H1 (cell line): ENCODE measurements around the gene AKR1C3. TPM values are rescaled to one million over a fixed set of nuclear protein-coding genes. Genes with fewer than 3 reads are reported as not detected.
A peak's percentile ranks its signal among the peaks of the same experiment; 100 is the strongest.

Source experiments
- CTCF ChIA-PET: fragments of 300-600 bp; sonication (Branson Sonifier 250); formaldehyde crosslinking; loops from one replicate; lab custom pipeline; 2021; ENCODE audit not compliant: partially characterized antibody; lab: Charles Lee
- POLR2A ChIA-PET: fragments of 300-600 bp; sonication (Branson Sonifier 250); formaldehyde crosslinking; loops from one replicate; lab custom pipeline; 2021; ENCODE audit warnings: inconsistent platforms; ENCODE audit not compliant: partially characterized antibody; lab: Charles Lee
- DNase-seq, 2 experiments: peaks; one replicate each; pipeline versions ENCODE4 v3.0.0 to v3.0.0-alpha.2; 2010 to 2022; ENCODE audit warnings: low spot score in 2 of 2, low read depth in 1 of 2, mixed read lengths in 1 of 2
- FAIRE-seq: peaks from 2 replicates; lab custom pipeline; 2011; peaks lifted over from hg19 to GRCh38; lab: Jason Lieb, UNC
- H2AFZ ChIP-seq: 2 replicates; pipeline ENCODE4 v1.8.1; 2012; ENCODE audit warnings: low read length, inconsistent platforms
- H2AK5ac ChIP-seq: 2 replicates; pipeline ENCODE4 v1.6.1; 2013; ENCODE audit warnings: low read depth, low read length
- H2BK120ac ChIP-seq: replicated peaks from 2 replicates; pipeline ENCODE3; 2013; ENCODE audit warnings: low read depth, low read length, inconsistent platforms
- H2BK12ac ChIP-seq: 2 replicates; pipeline ENCODE4 v1.6.1; 2013; ENCODE audit warnings: low read depth, low read length
- H2BK15ac ChIP-seq: 2 replicates; pipeline ENCODE4 v1.6.1; 2013; ENCODE audit warnings: low read length
- H2BK20ac ChIP-seq: 2 replicates; pipeline ENCODE4 v1.6.1; 2013; ENCODE audit warnings: low read length
- H2BK5ac ChIP-seq: 2 replicates; pipeline ENCODE4 v1.6.1; 2013; ENCODE audit warnings: low read depth, low read length
- H3K14ac ChIP-seq: 2 replicates; pipeline ENCODE4 v1.6.1; 2013; ENCODE audit warnings: inconsistent platforms; ENCODE audit not compliant: insufficient read length
- H3K18ac ChIP-seq: 2 replicates; pipeline ENCODE4 v1.6.1; 2013; ENCODE audit warnings: low read length; ENCODE audit errors: extremely low read depth
- H3K23ac ChIP-seq: 2 replicates; pipeline ENCODE4 v1.6.1; 2013; ENCODE audit warnings: inconsistent platforms; ENCODE audit not compliant: insufficient read length
- H3K23me2 ChIP-seq: 2 replicates; pipeline ENCODE4 v1.6.1; 2013; ENCODE audit warnings: low read depth, low read length
- H3K27ac ChIP-seq: 2 replicates; pipeline ENCODE4 v1.6.1; 2011; ENCODE audit warnings: low read depth, low read length, inconsistent platforms
- H3K27me3 ChIP-seq, 4 experiments: replicated peaks in 1 of 4; 1 replicate in 1 of 4; 2 replicates in 3 of 4; pipeline versions ENCODE4 v1.6.1 to v1.8.1; 2011 to 2013; ENCODE audit warnings: low read length in 3 of 4, mild to moderate bottlenecking in 3 of 4, inconsistent platforms in 2 of 4, mixed read lengths in 2 of 4, moderate library complexity in 1 of 4; ENCODE audit not compliant: control insufficient read depth in 3 of 4, insufficient read depth in 3 of 4; ENCODE audit errors: extremely low read depth in 1 of 4
- H3K36me3 ChIP-seq, 4 experiments: 2 replicates each; pipeline versions ENCODE4 v1.6.1 to v1.8.1; 2011 to 2013; ENCODE audit warnings: mild to moderate bottlenecking in 4 of 4, low read length in 3 of 4, moderate library complexity in 2 of 4, control low read depth in 1 of 4, inconsistent platforms in 1 of 4; ENCODE audit not compliant: insufficient read depth in 4 of 4, control insufficient read depth in 2 of 4
- H3K4ac ChIP-seq: replicated peaks from 2 replicates; pipeline ENCODE3; 2013; ENCODE audit warnings: low read length, low read depth, mixed read lengths, inconsistent platforms; ENCODE audit not compliant: insufficient read length
- H3K4me1 ChIP-seq, 4 experiments: replicated peaks in 1 of 4; 1 replicate in 1 of 4; 2 replicates in 3 of 4; pipeline versions ENCODE4 v1.6.1 to v1.8.1; 2011 to 2013; ENCODE audit warnings: low read length in 3 of 4, inconsistent platforms in 2 of 4, mixed read lengths in 1 of 4; ENCODE audit not compliant: insufficient read depth in 4 of 4, control insufficient read depth in 3 of 4
- H3K4me2 ChIP-seq, 2 experiments: 2 replicates each; pipeline versions ENCODE4 v1.6.1 to v1.8.1; 2011 to 2013; ENCODE audit warnings: low read depth in 2 of 2, low read length in 2 of 2, control low read depth in 1 of 2, inconsistent platforms in 1 of 2, mild to moderate bottlenecking in 1 of 2; ENCODE audit not compliant: insufficient read depth in 1 of 2
- H3K4me3 ChIP-seq, 4 experiments: fragments of 200-600, 300-600 bp in 1 of 4; sonication (generic), shearing (Covaris generic), sonication (Bioruptor Twin) in 1 of 4; 2 replicates each; pipeline versions ENCODE4 v1.5.1 to v1.8.1; 2011 to 2016; ENCODE audit warnings: low read length in 4 of 4, low read depth in 3 of 4, control low read depth in 2 of 4, inconsistent platforms in 2 of 4, mild to moderate bottlenecking in 2 of 4, mixed read lengths in 1 of 4, moderate library complexity in 1 of 4; ENCODE audit not compliant: insufficient read depth in 2 of 4; ENCODE audit errors: extremely low read depth in 1 of 4
- H3K56ac ChIP-seq: replicated peaks from 2 replicates; pipeline ENCODE3; 2013; ENCODE audit warnings: low read depth, mild to moderate bottlenecking, mixed read lengths, low read length, inconsistent platforms; ENCODE audit not compliant: insufficient read length
- H3K79me1 ChIP-seq: 2 replicates; pipeline ENCODE4 v1.6.1; 2013; ENCODE audit warnings: low read depth, low read length, control low read depth
- H3K79me2 ChIP-seq, 2 experiments: 2 replicates each; pipeline versions ENCODE4 v1.6.1 to v1.8.1; 2012 to 2013; ENCODE audit warnings: low read length in 2 of 2, mild to moderate bottlenecking in 2 of 2, inconsistent platforms in 1 of 2; ENCODE audit not compliant: insufficient read depth in 2 of 2, control insufficient read depth in 1 of 2
- H3K9ac ChIP-seq, 4 experiments: replicated peaks in 1 of 4; 1 replicate in 1 of 4; 2 replicates in 3 of 4; pipeline versions ENCODE4 v1.6.1 to v1.8.1; 2011 to 2013; ENCODE audit warnings: low read depth in 3 of 4, low read length in 3 of 4, control low read depth in 2 of 4, mild to moderate bottlenecking in 2 of 4, moderate library complexity in 2 of 4, inconsistent platforms in 1 of 4; ENCODE audit errors: extremely low read depth in 1 of 4
- H3K9me3 ChIP-seq, 2 experiments: 2 replicates each; pipeline versions ENCODE4 v1.6.1 to v1.8.1; 2012 to 2013; ENCODE audit warnings: mild to moderate bottlenecking in 2 of 2, moderate library complexity in 2 of 2, control low read depth in 1 of 2, inconsistent platforms in 1 of 2, low read depth in 1 of 2, low read length in 1 of 2, mixed read lengths in 1 of 2; ENCODE audit not compliant: insufficient read depth in 2 of 2
- H4K20me1 ChIP-seq, 2 experiments: replicated peaks in 1 of 2; 2 replicates each; pipeline versions ENCODE3 to v1.8.1; 2011 to 2013; ENCODE audit warnings: inconsistent platforms in 2 of 2, low read length in 2 of 2, mild to moderate bottlenecking in 1 of 2; ENCODE audit not compliant: insufficient read depth in 2 of 2, control insufficient read depth in 1 of 2
- H4K5ac ChIP-seq: 2 replicates; pipeline ENCODE4 v1.6.1; 2013; ENCODE audit warnings: low read length, low read depth, mixed read lengths, inconsistent platforms; ENCODE audit not compliant: insufficient read length
- H4K8ac ChIP-seq: 2 replicates; pipeline ENCODE4 v1.8.0; 2013; ENCODE audit warnings: mild to moderate bottlenecking, moderate library complexity, low read length, inconsistent platforms; ENCODE audit not compliant: insufficient read depth; ENCODE audit errors: extremely low read depth
- H4K91ac ChIP-seq: replicated peaks from 2 replicates; pipeline ENCODE3; 2013; ENCODE audit warnings: low read length, mixed read lengths, inconsistent platforms; ENCODE audit not compliant: insufficient read length
- ASH2L ChIP-seq: fragments of 200-600, 300-600 bp; sonication (generic); IDR thresholded peaks from one replicate; pipeline ENCODE4 v1.7.1; 2017; ENCODE audit warnings: low read length
- JUND ChIP-seq: IDR thresholded peaks from 2 replicates; pipeline ENCODE4 v1.6.1; 2011; ENCODE audit warnings: mild to moderate bottlenecking, improper control_type of control experiment, low read length
- RBBP5 ChIP-seq: IDR thresholded peaks from 2 replicates; pipeline ENCODE4 v1.7.1; 2012; ENCODE audit warnings: low read depth, mild to moderate bottlenecking, inconsistent platforms, low read length, moderate library complexity, borderline replicate concordance
- SP4 ChIP-seq: IDR thresholded peaks from 2 replicates; pipeline ENCODE4 v1.6.1; 2012; ENCODE audit warnings: low read length, inconsistent platforms
- TAF1 ChIP-seq: IDR thresholded peaks from 2 replicates; pipeline ENCODE4 v1.6.1; 2011; ENCODE audit warnings: mild to moderate bottlenecking, low read depth, low read length
- TBP ChIP-seq: IDR thresholded peaks from 2 replicates; pipeline ENCODE4 v1.6.1; 2011; ENCODE audit warnings: low read depth, low read length, improper control_type of control experiment
- WGBS, 2 experiments: shearing (Covaris generic) in 1 of 2; methylation state at CpG; one replicate each; pipeline versions ENCODE4 v1.1.6 to v1.1.7; 2013 to 2015; ENCODE audit warnings: low lambda C conversion rate in 2 of 2, mixed read lengths in 2 of 2, inconsistent platforms in 1 of 2, low coverage in 1 of 2, missing lambda C conversion rate in 1 of 2; ENCODE audit not compliant: insufficient replicate concordance in 2 of 2, insufficient coverage in 1 of 2, insufficient read length in 1 of 2; ENCODE audit errors: extremely low coverage in 1 of 2, missing lambda C conversion rate in 1 of 2; 5-methylcytosine and 5-hydroxymethylcytosine counted together
- long read RNA-seq, 2 experiments: library from RNA in 1 of 2; library from capped mRNA in 1 of 2; stranded (forward); transcript quantifications; one replicate each; pipeline ENCODE4 v2.0.0, GENCODE V29; 2021; ENCODE audit warnings: inconsistent platforms in 1 of 2
- polyA minus RNA-seq, 3 experiments: library from RNA; depleted of rRNA, polyadenylated mRNA; stranded (reverse); fragments of >200 nt; gene quantifications; 1 replicate in 2 of 3; 2 replicates in 1 of 3; pipeline ENCODE4 v1.2.3, GENCODE V29; 2011
- polyA plus RNA-seq, 7 experiments: library from polyadenylated mRNA; depleted of rRNA in 3 of 7; stranded (reverse) in 5 of 7; unstranded in 2 of 7; fragments of >200 nt in 5 of 7; fragments of 200-250 nt in 2 of 7; gene quantifications; 1 replicate in 5 of 7; 2 replicates in 1 of 7; 4 replicates in 1 of 7; pipeline versions ENCODE4 v1.2.1 to v1.2.3, GENCODE V29; 2011 to 2013; ENCODE audit warnings: missing spikeins in 2 of 7, mixed read lengths in 2 of 7
- total RNA-seq: library from RNA; stranded (reverse); fragmentation: NEBNext Ultra II Directional; extraction: Animal tissue kit (Norgen Biotek cat#: 25700); gene quantifications from 2 replicates; pipeline ENCODE4 v1.2.1, GENCODE V29; 2021

The AKR1C3 gene
- total RNA-seq (4.5 and 4.6 TPM in 2 replicates), polyA plus RNA-seq (2011; rRNA removed) (4.5 and 6.9 TPM in 2 replicates), polyA minus RNA-seq (2011; rRNA and poly(A)+ RNA removed) (2.8 and 3.0 TPM in 2 replicates)
- 5.5 TPM for polyA plus RNA-seq (2011; cell fraction: cytosol; rRNA removed)
- 4.7 TPM for polyA plus RNA-seq (2011; cell fraction: nucleus; rRNA removed)
- polyA plus RNA-seq (2012, experiment 1 of 2): 4.0 to 6.2 TPM (median 5.2 TPM) in 4 replicates
- 0.83 TPM for polyA plus RNA-seq (2012, experiment 2 of 2)
- polyA plus RNA-seq (2013, experiment 1 of 2): 7.5 TPM
- polyA plus RNA-seq (2013, experiment 2 of 2): 6.7 TPM
- 4.9 TPM for polyA minus RNA-seq (2011; cell fraction: cytosol; rRNA and poly(A)+ RNA removed)
- polyA minus RNA-seq (2011; cell fraction: nucleus; rRNA and poly(A)+ RNA removed): 6.9 TPM
- long read RNA-seq, experiment 1, partial matches to known transcripts: 1 of 2 reads
- long read RNA-seq, experiment 1, other reads (novel, unspliced or antisense): 1 of 2 reads
- long read RNA-seq, experiment 2, partial matches to known transcripts: 1 of 3 reads
- long read RNA-seq, experiment 2, other reads (novel, unspliced or antisense): 2 of 3 reads

DNA sequence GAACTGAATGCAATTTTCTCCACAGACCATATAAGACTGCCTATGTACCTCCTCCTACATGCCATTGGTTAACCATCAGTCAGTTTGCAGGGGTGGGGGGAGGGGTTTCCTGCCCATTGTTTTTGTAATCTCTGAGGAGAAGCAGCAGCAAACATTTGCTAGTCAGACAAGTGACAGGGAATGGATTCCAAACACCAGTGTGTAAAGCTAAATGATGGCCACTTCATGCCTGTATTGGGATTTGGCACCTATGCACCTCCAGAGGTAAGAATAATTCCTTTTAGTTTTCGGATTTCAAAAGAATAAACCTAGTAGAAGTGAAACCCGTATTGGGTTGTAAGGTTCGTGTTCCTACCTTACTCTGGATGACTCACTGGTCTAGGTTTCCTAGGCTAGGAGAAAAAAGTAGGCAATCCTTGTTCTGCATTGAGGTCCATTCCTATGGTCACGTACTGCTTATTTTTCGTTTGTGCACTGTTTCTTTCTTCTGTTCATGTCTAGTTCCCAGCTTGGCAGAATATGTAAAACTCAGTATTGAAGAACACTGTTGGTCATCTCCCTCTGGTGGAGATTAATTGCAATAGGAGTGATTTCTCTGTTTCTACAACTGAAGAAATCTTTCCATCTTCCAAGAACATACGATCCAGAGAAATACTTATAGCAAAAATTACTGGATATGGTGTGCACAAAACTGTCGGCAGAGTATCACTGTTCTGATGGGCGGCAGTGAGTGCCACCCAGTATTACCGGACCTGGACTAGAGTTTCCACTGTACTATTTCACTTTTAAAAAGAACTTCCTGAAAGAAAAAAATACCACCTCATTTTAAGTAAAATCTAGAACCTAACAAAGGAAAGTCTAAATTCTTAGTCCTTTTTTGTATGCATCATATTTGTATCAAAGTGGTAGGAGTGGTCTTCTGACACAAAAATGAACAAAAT lies at the start of gene AKR1C3:
Gene AKR1C3 (plus strand): TSS at position 150 of the 941 bp plus-strand sequence. CDS start 31 bp downstream, at position 181.
- Histone ChIP-seq H3K4me3 (peak within 1 kb of the TSS in 1 of 4 experiments; percentile 34; a peak in 1 of 8 replicates), H2AFZ (peak within 1 kb of the TSS; percentile 95), H3K9me3 (no peaks in the 10 kb centered on the region), H3K18ac (no peak within 1 kb of the TSS), H4K8ac (no peak within 1 kb of the TSS), H2BK12ac (no peak within 1 kb of the TSS), H3K27ac (no peak within 1 kb of the TSS), H3K4me2 (peak within 1 kb of the TSS; percentile 37 to 52; a peak in 3 of 4 replicates), H3K79me1 (no peaks in the 10 kb centered on the region), H3K23ac (no peak within 1 kb of the TSS), H2BK120ac (no peak within 1 kb of the TSS), H3K27me3 (no peaks in the 10 kb centered on the region), H3K9ac (no peak within 1 kb of the TSS), H3K4me1 (peaks cover 0 to 6% (median 1%) of the 10 kb centered on the region in 4 experiments; a peak in 3 of 7 replicates), H3K14ac (no peak within 1 kb of the TSS), H3K56ac (no peak within 1 kb of the TSS), H4K20me1 (no peaks in the 10 kb centered on the region), H2BK5ac (no peak within 1 kb of the TSS), H4K5ac (no peak within 1 kb of the TSS), H3K36me3 (no peaks in the 10 kb centered on the region), H3K23me2 (no peaks in the 10 kb centered on the region), H4K91ac (no peak within 1 kb of the TSS), H2AK5ac (no peak within 1 kb of the TSS), H3K79me2 (no peaks in the 10 kb centered on the region), H2BK20ac (no peak within 1 kb of the TSS), H3K4ac (no peak within 1 kb of the TSS), H2BK15ac (no peak within 1 kb of the TSS)
- 83% methylated on average over 9 of the region's 9 CpGs; no CpG with 5 or more reads in 1 of the 2 experiments for WGBS, 2 experiments
- ChIA-PET CTCF (interaction anchor here (0.8 to 6.2 kb wide), 13 partner anchors 12 to 280 kb away, joined by 3 to 52 read pairs (median 3); no protein-coding TSS in a partner anchor), POLR2A (no interaction called here)
- FAIRE-seq (peak; percentile 7), DNase-seq (peak; percentile 27 to 48)
- TF ChIP-seq TBP (0 out of 2 replicates have a peak, but pooled peaks have one; percentile 27), TAF1 (peak; percentile 39; the same call in 1 of the 2 replicates), SP4 (no peak), RBBP5 (peak; percentile 48; the same call in 1 of the 2 replicates), JUND (0 out of 2 replicates have a peak, but pooled peaks have one; percentile 6), ASH2L (peak; percentile 26)
